WTC11 (cell line): Measurements from ENCODE around the gene TCF21. TPM values are rescaled to one million over a fixed set of nuclear protein-coding genes. Genes with fewer than 3 reads are reported as not detected.

Source experiments
- ATAC-seq: fragments of 200-7000 bp; cut with Tn5 transposase; 2 replicates; pipeline ENCODE4 v1.10.0; 2021; ENCODE audit warnings: mild to moderate bottlenecking, moderate library complexity
- CTCF ChIA-PET: fragments of 300-600 bp; sonication (Branson Sonifier 250); formaldehyde crosslinking; loops from one replicate; lab custom pipeline; 2021; ENCODE audit warnings: antibody characterized with exemption; lab: Charles Lee
- POLR2A ChIA-PET: fragments of 350-600 bp; sonication (Branson Sonifier 250); formaldehyde crosslinking; loops from one replicate; lab custom pipeline; 2021; ENCODE audit warnings: antibody characterized with exemption; lab: Charles Lee
- DNase-seq: peaks from one replicate; pipeline ENCODE4 v3.0.0; 2021; ENCODE audit warnings: low spot score
- H3K27ac Mint-ChIP-seq: 2 replicates; pipeline ENCODE4 v1.8.0; 2021; ENCODE audit warnings: mixed read lengths
- H3K27me3 Mint-ChIP-seq: 2 replicates; pipeline ENCODE4 v1.8.0; 2021; ENCODE audit warnings: low read depth, mild to moderate bottlenecking, moderate library complexity, mixed read lengths
- H3K36me3 Mint-ChIP-seq: 2 replicates; pipeline ENCODE4 v1.8.0; 2021; ENCODE audit warnings: mixed read lengths
- H3K4me1 Mint-ChIP-seq: 2 replicates; pipeline ENCODE4 v1.8.0; 2022; ENCODE audit warnings: mixed read lengths
- H3K4me3 Mint-ChIP-seq: 2 replicates; pipeline ENCODE4 v1.8.0; 2021; ENCODE audit warnings: mild to moderate bottlenecking, moderate library complexity, mixed read lengths
- H3K9me3 Mint-ChIP-seq: 2 replicates; pipeline ENCODE4 v1.8.0; 2021; ENCODE audit warnings: mixed read lengths
- AR ChIP-seq: fragments of 250-450 bp; sonication (Bioruptor Pico); IDR thresholded peaks from 2 replicates; pipeline ENCODE4 v1.9.0; 2021; ENCODE audit warnings: mild to moderate bottlenecking
- ATF6 ChIP-seq: sonication (generic); formaldehyde crosslinking; IDR thresholded peaks from 2 replicates; pipeline ENCODE4 v1.8.1; 2023; ENCODE audit warnings: mild to moderate bottlenecking, missing genetic modification reagents
- CBFB ChIP-seq: sonication (generic); formaldehyde crosslinking; IDR thresholded peaks from 2 replicates; pipeline ENCODE4 v1.8.1; 2022; ENCODE audit warnings: mild to moderate bottlenecking, low read depth, missing genetic modification reagents
- CDX4 ChIP-seq: fragments of 250-450 bp; sonication (Bioruptor Pico); IDR thresholded peaks from 2 replicates; pipeline ENCODE4 v1.9.0; 2021; ENCODE audit warnings: moderate library complexity, mild to moderate bottlenecking, inconsistent platforms, borderline replicate concordance
- ETV6 ChIP-seq: sonication (generic); formaldehyde crosslinking; IDR thresholded peaks from 2 replicates; pipeline ENCODE4 v1.8.1; 2022; ENCODE audit warnings: mild to moderate bottlenecking, missing genetic modification reagents
- MXD4 ChIP-seq: fragments of 250-450 bp; sonication (Bioruptor Pico); IDR thresholded peaks from 2 replicates; pipeline ENCODE4 v1.8.0; 2021; ENCODE audit warnings: mild to moderate bottlenecking, moderate library complexity, borderline replicate concordance
- MYBL2 ChIP-seq: sonication (generic); formaldehyde crosslinking; IDR thresholded peaks from 2 replicates; pipeline ENCODE4 v1.8.1; 2023; ENCODE audit warnings: mild to moderate bottlenecking, moderate library complexity, missing genetic modification reagents
- NFATC4 ChIP-seq: fragments of 250-450 bp; sonication (Bioruptor Pico); IDR thresholded peaks from 2 replicates; pipeline ENCODE4 v1.9.0; 2021; ENCODE audit warnings: mild to moderate bottlenecking
- NR1H2 ChIP-seq: sonication (generic); formaldehyde crosslinking; IDR thresholded peaks from 2 replicates; pipeline ENCODE4 v1.9.0; 2021; ENCODE audit warnings: mild to moderate bottlenecking, moderate library complexity, missing genetic modification reagents
- RORB ChIP-seq: fragments of 250-450 bp; sonication (Bioruptor Pico); IDR thresholded peaks from 2 replicates; pipeline ENCODE4 v1.9.0; 2021; ENCODE audit warnings: mild to moderate bottlenecking
- ZBTB21 ChIP-seq: sonication (generic); formaldehyde crosslinking; IDR thresholded peaks from 2 replicates; pipeline ENCODE4 v1.8.1; 2023; ENCODE audit warnings: mild to moderate bottlenecking, missing genetic modification reagents, borderline replicate concordance
- ZNF121 ChIP-seq: sonication (generic); formaldehyde crosslinking; IDR thresholded peaks from 2 replicates; pipeline ENCODE4 v1.8.0; 2023; ENCODE audit warnings: missing genetic modification reagents
- ZNF138 ChIP-seq: sonication (generic); formaldehyde crosslinking; conservative IDR thresholded peaks from 2 replicates; pipeline ENCODE4 v1.8.1; 2022; ENCODE audit warnings: mild to moderate bottlenecking, moderate library complexity, missing genetic modification reagents
- ZNF232 ChIP-seq: sonication (generic); formaldehyde crosslinking; IDR thresholded peaks from 2 replicates; pipeline ENCODE4 v1.8.0; 2022; ENCODE audit warnings: mild to moderate bottlenecking, missing genetic modification reagents
- ZNF263 ChIP-seq: sonication (generic); formaldehyde crosslinking; IDR thresholded peaks from 2 replicates; pipeline ENCODE4 v1.8.1; 2022; ENCODE audit warnings: low read depth, mild to moderate bottlenecking, moderate library complexity, missing genetic modification reagents
- ZNF317 ChIP-seq: sonication (generic); formaldehyde crosslinking; IDR thresholded peaks from 2 replicates; pipeline ENCODE4 v1.8.1; 2023; ENCODE audit warnings: low read depth, mild to moderate bottlenecking, moderate library complexity, missing genetic modification reagents, borderline replicate concordance
- total RNA-seq: library from RNA; stranded (reverse); gene quantifications from 3 replicates; pipeline ENCODE4 v1.2.3, GENCODE V29; 2021
- TF ChIP-seq, protein P1 (sequence below): sonication (generic); formaldehyde crosslinking; IDR thresholded peaks from 2 replicates; pipeline ENCODE4 v1.8.1; 2023; ENCODE audit warnings: mild to moderate bottlenecking, missing genetic modification reagents, moderate library complexity
- TF ChIP-seq, protein P2 (sequence below): sonication (generic); formaldehyde crosslinking; IDR thresholded peaks from 2 replicates; pipeline ENCODE4 v1.8.1; 2022; ENCODE audit warnings: mild to moderate bottlenecking, moderate library complexity, missing genetic modification reagents
- TF ChIP-seq, protein P3 (sequence below): sonication (generic); formaldehyde crosslinking; IDR thresholded peaks from 2 replicates; pipeline ENCODE4 v1.8.0; 2022; ENCODE audit warnings: mild to moderate bottlenecking, missing genetic modification reagents
- TF ChIP-seq, protein P4 (sequence below): sonication (generic); formaldehyde crosslinking; conservative IDR thresholded peaks from 2 replicates; pipeline ENCODE4 v1.8.1; 2023; ENCODE audit warnings: mild to moderate bottlenecking, low read depth, missing genetic modification reagents, moderate library complexity

TCF21 gene
- total RNA-seq, 1 experiment from 2014 or later = 0.22 TPM

- TF ChIP-seq ATF6 (CRISPR knock-in tag) (no peak), NR1H2 (no peak), ZNF317 (CRISPR knock-in tag) (no peak), ZBTB21 (CRISPR knock-in tag) (no peak), ZNF263 (CRISPR knock-in tag) (no peak), ZNF121 (CRISPR knock-in tag) (no peak), AR (CRISPR knock-in tag) (no peak), CBFB (CRISPR knock-in tag) (no peak), CDX4 (CRISPR knock-in tag) (no peak)
- TF ChIP-seq, protein P1, sequence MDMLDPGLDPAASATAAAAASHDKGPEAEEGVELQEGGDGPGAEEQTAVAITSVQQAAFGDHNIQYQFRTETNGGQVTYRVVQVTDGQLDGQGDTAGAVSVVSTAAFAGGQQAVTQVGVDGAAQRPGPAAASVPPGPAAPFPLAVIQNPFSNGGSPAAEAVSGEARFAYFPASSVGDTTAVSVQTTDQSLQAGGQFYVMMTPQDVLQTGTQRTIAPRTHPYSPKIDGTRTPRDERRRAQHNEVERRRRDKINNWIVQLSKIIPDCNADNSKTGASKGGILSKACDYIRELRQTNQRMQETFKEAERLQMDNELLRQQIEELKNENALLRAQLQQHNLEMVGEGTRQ (CRISPR knock-in tag) = no peak
- Mint-ChIP-seq H3K27me3 (peaks cover 55% of the 10 kb centered on the region), H3K4me3 (no peak overlapping the region), H3K9me3 (no peaks in the 10 kb centered on the region), H3K4me1 (peaks cover 23% of the 10 kb centered on the region), H3K27ac (no peak overlapping the region), H3K36me3 (no peaks in the 10 kb centered on the region)
- ATAC-seq (no peak), DNase-seq (no peak)
- ChIA-PET POLR2A (no interaction called here), CTCF (interaction anchor here (1.0 to 2.4 kb wide), 4 partner anchors 18 to 199 kb away, joined by 3 to 8 read pairs (median 4); no protein-coding TSS in a partner anchor)
These were observed 9.3 kb downstream of the TCF21 start for GRCh38 chr6:133898263-133898662.

- TF ChIP-seq MYBL2 (CRISPR knock-in tag) (no peak), ZNF138 (no peak)
- TF ChIP-seq, all 79 proteins: peak for 0
- no peak overlapping the region for H3K4me3 Mint-ChIP-seq
- no peaks in the 10 kb centered on the region for H3K9me3 Mint-ChIP-seq
- ATAC-seq (no peak), DNase-seq (no peak)
- CTCF ChIA-PET = interaction anchor here (1.5 kb wide), 1 partner anchor 17 kb away, joined by 6 read pairs; no protein-coding TSS in a partner anchor
- H3K4me1 Mint-ChIP-seq = peaks cover 19% of the 10 kb centered on the region
- H3K27ac Mint-ChIP-seq = no peak overlapping the region
- POLR2A ChIA-PET = interaction anchor here (0.7 kb wide), 1 partner anchor 50 kb away, joined by 4 read pairs; no protein-coding TSS in a partner anchor
- peaks cover 42% of the 10 kb centered on the region for H3K27me3 Mint-ChIP-seq
- H3K36me3 Mint-ChIP-seq = no peaks in the 10 kb centered on the region
These were observed 10.6 kb downstream of the TCF21 start for GRCh38 chr6:133899556-133899955.

- POLR2A ChIA-PET = no interaction called here
- Mint-ChIP-seq H3K9me3 (no peaks in the 10 kb centered on the region), H3K27ac (no peak overlapping the region), H3K4me3 (no peak overlapping the region), H3K36me3 (no peaks in the 10 kb centered on the region), H3K27me3 (peaks cover under 1% of the 10 kb centered on the region), H3K4me1 (no peaks in the 10 kb centered on the region; the same call in 1 of the 2 replicates)
- CTCF ChIA-PET = no interaction called here
- DNase-seq = no peak
- no peak for ATAC-seq
- no peak for TF ChIP-seq ETV6
- no peak for TF ChIP-seq RORB (CRISPR knock-in tag)
- TF ChIP-seq, protein P2, sequence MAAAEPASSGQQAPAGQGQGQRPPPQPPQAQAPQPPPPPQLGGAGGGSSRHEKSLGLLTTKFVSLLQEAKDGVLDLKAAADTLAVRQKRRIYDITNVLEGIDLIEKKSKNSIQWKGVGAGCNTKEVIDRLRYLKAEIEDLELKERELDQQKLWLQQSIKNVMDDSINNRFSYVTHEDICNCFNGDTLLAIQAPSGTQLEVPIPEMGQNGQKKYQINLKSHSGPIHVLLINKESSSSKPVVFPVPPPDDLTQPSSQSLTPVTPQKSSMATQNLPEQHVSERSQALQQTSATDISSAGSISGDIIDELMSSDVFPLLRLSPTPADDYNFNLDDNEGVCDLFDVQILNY (CRISPR knock-in tag) = no peak
- TF ChIP-seq NFATC4 (CRISPR knock-in tag) = no peak
- TF ChIP-seq, protein P1 (CRISPR knock-in tag) = no peak
- no peak for TF ChIP-seq ZNF232
- TF ChIP-seq, protein P3, sequence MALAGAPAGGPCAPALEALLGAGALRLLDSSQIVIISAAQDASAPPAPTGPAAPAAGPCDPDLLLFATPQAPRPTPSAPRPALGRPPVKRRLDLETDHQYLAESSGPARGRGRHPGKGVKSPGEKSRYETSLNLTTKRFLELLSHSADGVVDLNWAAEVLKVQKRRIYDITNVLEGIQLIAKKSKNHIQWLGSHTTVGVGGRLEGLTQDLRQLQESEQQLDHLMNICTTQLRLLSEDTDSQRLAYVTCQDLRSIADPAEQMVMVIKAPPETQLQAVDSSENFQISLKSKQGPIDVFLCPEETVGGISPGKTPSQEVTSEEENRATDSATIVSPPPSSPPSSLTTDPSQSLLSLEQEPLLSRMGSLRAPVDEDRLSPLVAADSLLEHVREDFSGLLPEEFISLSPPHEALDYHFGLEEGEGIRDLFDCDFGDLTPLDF = no peak
- TF ChIP-seq, protein P4, sequence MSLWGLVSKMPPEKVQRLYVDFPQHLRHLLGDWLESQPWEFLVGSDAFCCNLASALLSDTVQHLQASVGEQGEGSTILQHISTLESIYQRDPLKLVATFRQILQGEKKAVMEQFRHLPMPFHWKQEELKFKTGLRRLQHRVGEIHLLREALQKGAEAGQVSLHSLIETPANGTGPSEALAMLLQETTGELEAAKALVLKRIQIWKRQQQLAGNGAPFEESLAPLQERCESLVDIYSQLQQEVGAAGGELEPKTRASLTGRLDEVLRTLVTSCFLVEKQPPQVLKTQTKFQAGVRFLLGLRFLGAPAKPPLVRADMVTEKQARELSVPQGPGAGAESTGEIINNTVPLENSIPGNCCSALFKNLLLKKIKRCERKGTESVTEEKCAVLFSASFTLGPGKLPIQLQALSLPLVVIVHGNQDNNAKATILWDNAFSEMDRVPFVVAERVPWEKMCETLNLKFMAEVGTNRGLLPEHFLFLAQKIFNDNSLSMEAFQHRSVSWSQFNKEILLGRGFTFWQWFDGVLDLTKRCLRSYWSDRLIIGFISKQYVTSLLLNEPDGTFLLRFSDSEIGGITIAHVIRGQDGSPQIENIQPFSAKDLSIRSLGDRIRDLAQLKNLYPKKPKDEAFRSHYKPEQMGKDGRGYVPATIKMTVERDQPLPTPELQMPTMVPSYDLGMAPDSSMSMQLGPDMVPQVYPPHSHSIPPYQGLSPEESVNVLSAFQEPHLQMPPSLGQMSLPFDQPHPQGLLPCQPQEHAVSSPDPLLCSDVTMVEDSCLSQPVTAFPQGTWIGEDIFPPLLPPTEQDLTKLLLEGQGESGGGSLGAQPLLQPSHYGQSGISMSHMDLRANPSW = no peak
- no peak for TF ChIP-seq MXD4 (CRISPR knock-in tag)
These were observed 14.9 kb downstream of the TCF21 start for GRCh38 chr6:133903855-133904254.
